CD14-positive monocyte (primary cell): Measurements from ENCODE around the gene SLC4A7. TPM values are rescaled to one million over a fixed set of nuclear protein-coding genes. Genes with fewer than 3 reads are reported as not detected.
"Not testable (repeated sequence)": the region's sequence is repeated elsewhere in the genome, so short reads cannot be mapped to it uniquely, and the experiment has no call there.

Experiments
- DNase-seq, 3 donors: peaks; one replicate each; pipeline ENCODE4 v3.0.0-alpha.2; 2011 to 2022
- H2AFZ ChIP-seq: 2 replicates; pipeline ENCODE4 v1.6.0; 2012; ENCODE audit warnings: mild to moderate bottlenecking, low read depth, low read length, inconsistent platforms; ENCODE audit not compliant: insufficient read depth, poor library complexity, severe bottlenecking
- H3K27ac ChIP-seq, 2 donors: 1 replicate in 1 of 2; 2 replicates in 1 of 2; pipeline ENCODE4 v1.5.1; 2012 to 2013; ENCODE audit warnings: low read length in 2 of 2, control low read depth in 1 of 2, inconsistent platforms in 1 of 2, low read depth in 1 of 2, mild to moderate bottlenecking in 1 of 2
- H3K27me3 ChIP-seq, 2 donors: one replicate each; pipeline versions ENCODE4 v1.6.0 to v1.6.1; 2011 to 2013; ENCODE audit warnings: low read length in 2 of 2; ENCODE audit not compliant: control insufficient read depth in 2 of 2, insufficient read depth in 2 of 2
- H3K36me3 ChIP-seq, 2 donors: replicated peaks in 1 of 2; 1 replicate in 1 of 2; 2 replicates in 1 of 2; pipeline versions ENCODE4 v1.5.1 to v1.6.1; 2012 to 2013; ENCODE audit warnings: low read length in 2 of 2, control low read depth in 1 of 2, inconsistent platforms in 1 of 2, mild to moderate bottlenecking in 1 of 2; ENCODE audit not compliant: insufficient read depth in 2 of 2, control insufficient read depth in 1 of 2
- H3K4me1 ChIP-seq, 2 donors: 1 replicate in 1 of 2; 2 replicates in 1 of 2; pipeline versions ENCODE4 v1.5.1 to v1.6.1; 2012 to 2013; ENCODE audit warnings: low read length in 2 of 2, control low read depth in 1 of 2, inconsistent platforms in 1 of 2, mild to moderate bottlenecking in 1 of 2, moderate library complexity in 1 of 2; ENCODE audit not compliant: insufficient read depth in 2 of 2, control insufficient read depth in 1 of 2
- H3K4me2 ChIP-seq: replicated peaks from 2 replicates; pipeline ENCODE3; 2012; ENCODE audit warnings: low read length, moderate library complexity, mild to moderate bottlenecking; ENCODE audit not compliant: poor library complexity, severe bottlenecking; ENCODE audit errors: extremely low read depth
- H3K4me3 ChIP-seq, 3 experiments: fragments of 200-600 bp in 1 of 3; sonication (generic) in 1 of 3; replicated peaks in 1 of 3; 1 replicate in 2 of 3; 2 replicates in 1 of 3; pipeline ENCODE4 v1.5.1; 2011 to 2013; ENCODE audit warnings: low read length in 3 of 3, mild to moderate bottlenecking in 3 of 3, control low read depth in 2 of 3, low read depth in 2 of 3, inconsistent platforms in 1 of 3, moderate library complexity in 1 of 3
- H3K79me2 ChIP-seq: 2 replicates; pipeline ENCODE4 v1.6.0; 2012; ENCODE audit warnings: mild to moderate bottlenecking, control low read depth, inconsistent platforms, low read length, moderate library complexity; ENCODE audit not compliant: insufficient read depth
- H3K9ac ChIP-seq: 2 replicates; pipeline ENCODE4 v1.6.0; 2017; ENCODE audit warnings: low read length, mild to moderate bottlenecking; ENCODE audit not compliant: insufficient read depth, poor library complexity, severe bottlenecking
- H3K9me3 ChIP-seq, 2 donors: replicated peaks in 1 of 2; 1 replicate in 1 of 2; 2 replicates in 1 of 2; pipeline versions ENCODE4 v1.5.1 to v1.6.1; 2012 to 2013; ENCODE audit warnings: low read length in 2 of 2, control low read depth in 1 of 2; ENCODE audit not compliant: control insufficient read depth in 1 of 2, insufficient read depth in 1 of 2
- H4K20me1 ChIP-seq: 2 replicates; pipeline ENCODE4 v1.6.0; 2012; ENCODE audit warnings: mild to moderate bottlenecking, low read length, control low read depth, moderate library complexity; ENCODE audit not compliant: insufficient read depth
- H3K27ac Mint-ChIP-seq, 7 donors: one replicate each; pipeline ENCODE4 v1.8.0; 2020; ENCODE audit warnings: mild to moderate bottlenecking in 7 of 7, mixed read lengths in 7 of 7, moderate library complexity in 6 of 7, inconsistent platforms in 2 of 7
- H3K27me3 Mint-ChIP-seq, 3 donors: one replicate each; pipeline ENCODE4 v1.8.0; 2021 to 2022; ENCODE audit warnings: low read depth in 3 of 3, mild to moderate bottlenecking in 3 of 3, mixed read lengths in 3 of 3, moderate library complexity in 3 of 3, inconsistent platforms in 1 of 3
- H3K36me3 Mint-ChIP-seq, 2 donors: one replicate each; pipeline ENCODE4 v1.8.0; 2020; ENCODE audit warnings: mixed read lengths in 2 of 2, inconsistent platforms in 1 of 2, mild to moderate bottlenecking in 1 of 2
- H3K4me1 Mint-ChIP-seq: one replicate; pipeline ENCODE4 v1.8.0; 2020; ENCODE audit warnings: mild to moderate bottlenecking, mixed read lengths
- H3K4me3 Mint-ChIP-seq, 2 donors: one replicate each; pipeline ENCODE4 v1.8.0; 2020; ENCODE audit warnings: mild to moderate bottlenecking in 2 of 2, mixed read lengths in 2 of 2, moderate library complexity in 1 of 2
- H3K9me3 Mint-ChIP-seq, 7 donors: one replicate each; pipeline ENCODE4 v1.8.0; 2020 to 2022; ENCODE audit warnings: mixed read lengths in 7 of 7, mild to moderate bottlenecking in 6 of 7, moderate library complexity in 6 of 7, inconsistent platforms in 2 of 7
- CTCF ChIP-seq: fragments of 200-600 bp; IDR thresholded peaks from one replicate; pipeline ENCODE4 v1.8.0; 2022; ENCODE audit warnings: antibody characterized with exemption, mild to moderate bottlenecking
- WGBS: methylation state at CpG from one replicate; pipeline ENCODE4 v1.1.5; 2013; ENCODE audit warnings: missing lambda C conversion rate; ENCODE audit not compliant: insufficient coverage; 5-methylcytosine and 5-hydroxymethylcytosine counted together
- intact Hi-C, 2 donors: fragments of 100-400 bp; cut with micrococcal nuclease; formaldehyde crosslinking; loops; one replicate each; pipeline versions ENCODE4 v1.15.0 to v1.15.1; 2023
- polyA plus RNA-seq, 3 donors: library from polyadenylated mRNA; depleted of rRNA in 1 of 3; unstranded in 2 of 3; stranded (reverse) in 1 of 3; fragments of 300-500 nt in 2 of 3; fragments of >200 nt in 1 of 3; fragmentation: Illumina TruSeq in 2 of 3; gene quantifications; 1 replicate in 2 of 3; 2 replicates in 1 of 3; pipeline ENCODE4 v1.2.3, GENCODE V29; 2012 to 2021

SLC4A7 gene
- polyA plus RNA-seq, 3 donors: 5.4 to 7.6 (median 5.5) TPM

GRCh38 chr3:27335571-27335970 lies 148.6 kb downstream of the SLC4A7 start:
- no peaks in the 10 kb centered on the region for H4K20me1 ChIP-seq
- DNase-seq: no peak
- no peak for TF ChIP-seq CTCF
- H3K9me3 Mint-ChIP-seq: peaks cover 0 to 5% (median 3%) of the 10 kb centered on the region in 7 donors
- H3K9ac ChIP-seq: no peak overlapping the region
- H3K4me1 Mint-ChIP-seq: peaks cover 2% of the 10 kb centered on the region
- H3K4me3 ChIP-seq: no peak overlapping the region
- no peaks in the 10 kb centered on the region for H3K4me1 ChIP-seq
- H2AFZ ChIP-seq: no peak overlapping the region
- no peaks in the 10 kb centered on the region for H3K79me2 ChIP-seq
- H3K36me3 Mint-ChIP-seq: no peaks in the 10 kb centered on the region
- H3K27me3 ChIP-seq: no peaks in the 10 kb centered on the region
- no CpG with 5 or more reads among the region's 1 CpG for WGBS
- no peaks in the 10 kb centered on the region for H3K9me3 ChIP-seq
- intact Hi-C loops: no loop called here
- no peak overlapping the region for H3K27ac ChIP-seq
- no peak overlapping the region for H3K27ac Mint-ChIP-seq
- H3K4me2 ChIP-seq: no peak overlapping the region
- H3K4me3 Mint-ChIP-seq: no peak overlapping the region
- H3K27me3 Mint-ChIP-seq: peaks cover 0 to 3% (median 1%) of the 10 kb centered on the region in 3 donors
- H3K36me3 ChIP-seq: no peaks in the 10 kb centered on the region

- intact Hi-C loops: no loop called here
Observed at GRCh38 chr3:27333843-27334242, 150.3 kb downstream of the SLC4A7 start.

GRCh38 chr3:27328982-27329762 lies 155.0 kb downstream of the SLC4A7 start:
- H3K36me3 Mint-ChIP-seq, H3K27ac ChIP-seq, H3K9ac ChIP-seq, H3K9me3 ChIP-seq, intact Hi-C loops, H2AFZ ChIP-seq, H3K4me2 ChIP-seq, DNase-seq, H3K79me2 ChIP-seq, H3K9me3 Mint-ChIP-seq, H3K4me1 Mint-ChIP-seq, H3K27me3 ChIP-seq, H3K4me1 ChIP-seq, H3K4me3 Mint-ChIP-seq, H3K4me3 ChIP-seq, H4K20me1 ChIP-seq, H3K27ac Mint-ChIP-seq, H3K27me3 Mint-ChIP-seq, H3K36me3 ChIP-seq: not testable (repeated sequence)
- WGBS: no CpG with 5 or more reads among the region's 4 CpGs

More at GRCh38 chr3:27333843-27334242, 150.3 kb downstream of the SLC4A7 start:
- no peaks in the 10 kb centered on the region for H4K20me1 ChIP-seq
- no peak overlapping the region for H3K4me3 ChIP-seq
- Mint-ChIP-seq H3K27ac (no peak overlapping the region), H3K27me3 (peaks cover 0 to 3% (median 0%) of the 10 kb centered on the region in 3 donors), H3K4me1 (no peaks in the 10 kb centered on the region), H3K4me3 (no peak overlapping the region), H3K9me3 (peaks cover 0 to 9% (median 7%) of the 10 kb centered on the region in 7 donors), H3K36me3 (no peaks in the 10 kb centered on the region)
- no peaks in the 10 kb centered on the region for H3K36me3 ChIP-seq
- H3K27ac ChIP-seq: no peak overlapping the region
- DNase-seq: no peak
- no peaks in the 10 kb centered on the region for H3K9me3 ChIP-seq
- H3K79me2 ChIP-seq: no peaks in the 10 kb centered on the region
- no peaks in the 10 kb centered on the region for H3K27me3 ChIP-seq
- H3K4me2 ChIP-seq: no peak overlapping the region
- H3K4me1 ChIP-seq: no peaks in the 10 kb centered on the region
- no peak overlapping the region for H2AFZ ChIP-seq
- TF ChIP-seq CTCF: no peak
- H3K9ac ChIP-seq: no peak overlapping the region
